Endodermal cell (in vitro differentiated cells): ENCODE data around the gene TRIM37. TPM values are rescaled to one million over a fixed set of nuclear protein-coding genes. Genes with fewer than 3 reads are reported as not detected.

Experiments
- DNase-seq: peaks from one replicate; pipeline ENCODE4 v3.0.0-alpha.2; 2017
- H3K27ac ChIP-seq: 2 replicates; pipeline ENCODE4 v1.5.1; 2013; ENCODE audit warnings: mild to moderate bottlenecking, low read depth, low read length, moderate library complexity
- H3K27me3 ChIP-seq: 2 replicates; pipeline ENCODE4 v1.6.1; 2013; ENCODE audit warnings: mild to moderate bottlenecking, low read length, moderate library complexity; ENCODE audit not compliant: insufficient read depth, control insufficient read depth, poor library complexity, severe bottlenecking
- H3K36me3 ChIP-seq: 2 replicates; pipeline ENCODE4 v1.7.0; 2013; ENCODE audit warnings: mild to moderate bottlenecking, low read length, moderate library complexity; ENCODE audit not compliant: control insufficient read depth, insufficient read depth
- H3K4me1 ChIP-seq: one replicate; pipeline ENCODE4 v1.7.0; 2013; ENCODE audit warnings: low read length; ENCODE audit not compliant: control insufficient read depth, insufficient read depth
- H3K4me3 ChIP-seq: 2 replicates; pipeline ENCODE4 v1.5.1; 2013; ENCODE audit warnings: mild to moderate bottlenecking, low read length, moderate library complexity
- H3K9ac ChIP-seq: 2 replicates; pipeline ENCODE4 v1.6.1; 2013; ENCODE audit warnings: mild to moderate bottlenecking, low read length, moderate library complexity; ENCODE audit not compliant: poor library complexity, severe bottlenecking; ENCODE audit errors: extremely low read depth
- H3K9me3 ChIP-seq: 2 replicates; pipeline ENCODE4 v1.6.1; 2013; ENCODE audit warnings: mild to moderate bottlenecking, low read length, moderate library complexity; ENCODE audit not compliant: control insufficient read depth
- H3K27ac Mint-ChIP-seq: 2 replicates; pipeline ENCODE4 v1.8.0; 2020; ENCODE audit warnings: mixed read lengths
- H3K27me3 Mint-ChIP-seq: 2 replicates; pipeline ENCODE4 v1.8.0; 2021; ENCODE audit warnings: mild to moderate bottlenecking, mixed read lengths; ENCODE audit not compliant: insufficient read depth
- H3K36me3 Mint-ChIP-seq: 2 replicates; pipeline ENCODE4 v1.8.0; 2020; ENCODE audit warnings: low read depth, mixed read lengths
- H3K4me1 Mint-ChIP-seq: 2 replicates; pipeline ENCODE4 v1.8.0; 2020; ENCODE audit warnings: mixed read lengths
- H3K4me3 Mint-ChIP-seq: 2 replicates; pipeline ENCODE4 v1.8.0; 2020; ENCODE audit warnings: mild to moderate bottlenecking, moderate library complexity, mixed read lengths
- H3K9me3 Mint-ChIP-seq: 2 replicates; pipeline ENCODE4 v1.8.0; 2020; ENCODE audit warnings: mild to moderate bottlenecking, mixed read lengths
- WGBS, 2 experiments: methylation state at CpG; one replicate each; pipeline versions ENCODE4 v1.1.5 to v1.1.7; 2013; ENCODE audit warnings: missing lambda C conversion rate in 2 of 2, mixed read lengths in 1 of 2; ENCODE audit not compliant: insufficient coverage in 1 of 2, insufficient read length in 1 of 2; 5-methylcytosine and 5-hydroxymethylcytosine counted together
- total RNA-seq, 2 donors: library from RNA; stranded (reverse); fragmentation: NEBNext Ultra II Directional in 1 of 2; extraction: Animal tissue kit (Norgen Biotek cat#: 25700) in 1 of 2; gene quantifications; 2 replicates in 1 of 2; 3 replicates in 1 of 2; pipeline ENCODE4 v1.2.1, GENCODE V29; 2021
- TF ChIP-seq, protein P1 (sequence below): fragments of 200-600 bp; sonication (generic); conservative IDR thresholded peaks from 2 replicates; pipeline ENCODE4 v1.5.0; 2021; ENCODE audit warnings: antibody characterized with exemption, mild to moderate bottlenecking

TRIM37 gene
- total RNA-seq, 2 donors from 2014 or later, result 43.6 to 64.6 TPM

- no peak for DNase-seq
- TF ChIP-seq, protein P1, sequence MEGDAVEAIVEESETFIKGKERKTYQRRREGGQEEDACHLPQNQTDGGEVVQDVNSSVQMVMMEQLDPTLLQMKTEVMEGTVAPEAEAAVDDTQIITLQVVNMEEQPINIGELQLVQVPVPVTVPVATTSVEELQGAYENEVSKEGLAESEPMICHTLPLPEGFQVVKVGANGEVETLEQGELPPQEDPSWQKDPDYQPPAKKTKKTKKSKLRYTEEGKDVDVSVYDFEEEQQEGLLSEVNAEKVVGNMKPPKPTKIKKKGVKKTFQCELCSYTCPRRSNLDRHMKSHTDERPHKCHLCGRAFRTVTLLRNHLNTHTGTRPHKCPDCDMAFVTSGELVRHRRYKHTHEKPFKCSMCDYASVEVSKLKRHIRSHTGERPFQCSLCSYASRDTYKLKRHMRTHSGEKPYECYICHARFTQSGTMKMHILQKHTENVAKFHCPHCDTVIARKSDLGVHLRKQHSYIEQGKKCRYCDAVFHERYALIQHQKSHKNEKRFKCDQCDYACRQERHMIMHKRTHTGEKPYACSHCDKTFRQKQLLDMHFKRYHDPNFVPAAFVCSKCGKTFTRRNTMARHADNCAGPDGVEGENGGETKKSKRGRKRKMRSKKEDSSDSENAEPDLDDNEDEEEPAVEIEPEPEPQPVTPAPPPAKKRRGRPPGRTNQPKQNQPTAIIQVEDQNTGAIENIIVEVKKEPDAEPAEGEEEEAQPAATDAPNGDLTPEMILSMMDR, result no peak
- peaks cover 8% of the 10 kb centered on the region for H3K4me1 Mint-ChIP-seq
- H3K27ac Mint-ChIP-seq, result no peak overlapping the region
- H3K36me3 Mint-ChIP-seq, result peaks cover 21% of the 10 kb centered on the region
- WGBS, 2 experiments, result 98 to 100% methylated on average over 5 to 7 of the region's 7 CpGs
- Histone ChIP-seq H3K27me3 (no peaks in the 10 kb centered on the region), H3K27ac (no peak overlapping the region), H3K9me3 (no peaks in the 10 kb centered on the region), H3K9ac (no peak overlapping the region), H3K36me3 (peaks cover 30% of the 10 kb centered on the region), H3K4me1 (no peaks in the 10 kb centered on the region), H3K4me3 (no peak overlapping the region)
- no peaks in the 10 kb centered on the region for H3K27me3 Mint-ChIP-seq
- no peaks in the 10 kb centered on the region for H3K9me3 Mint-ChIP-seq
- H3K4me3 Mint-ChIP-seq, result no peak overlapping the region
Observed at GRCh38 chr17:59108400-59109102, 1.9 kb upstream of the TRIM37 start.

GRCh38 chr17:59107306-59107670 is 608 bp upstream of the TRIM37 start:
- Histone ChIP-seq H3K4me1 (no peaks in the 10 kb centered on the region), H3K4me3 (peak overlapping the region; percentile 98), H3K27ac (peak overlapping the region; percentile 87), H3K36me3 (peaks cover 28% of the 10 kb centered on the region), H3K27me3 (no peaks in the 10 kb centered on the region), H3K9ac (peak overlapping the region; percentile 75), H3K9me3 (no peaks in the 10 kb centered on the region)
- Mint-ChIP-seq H3K9me3 (no peaks in the 10 kb centered on the region), H3K4me3 (peak overlapping the region; percentile 91), H3K27ac (peak overlapping the region; percentile 93), H3K27me3 (no peaks in the 10 kb centered on the region), H3K4me1 (peaks cover 8% of the 10 kb centered on the region), H3K36me3 (peaks cover 27% of the 10 kb centered on the region)
- 6% methylated on average over 9 of the region's 10 CpGs for WGBS, 2 experiments
- DNase-seq, result no peak
- TF ChIP-seq, protein P1, result no peak

DNA sequence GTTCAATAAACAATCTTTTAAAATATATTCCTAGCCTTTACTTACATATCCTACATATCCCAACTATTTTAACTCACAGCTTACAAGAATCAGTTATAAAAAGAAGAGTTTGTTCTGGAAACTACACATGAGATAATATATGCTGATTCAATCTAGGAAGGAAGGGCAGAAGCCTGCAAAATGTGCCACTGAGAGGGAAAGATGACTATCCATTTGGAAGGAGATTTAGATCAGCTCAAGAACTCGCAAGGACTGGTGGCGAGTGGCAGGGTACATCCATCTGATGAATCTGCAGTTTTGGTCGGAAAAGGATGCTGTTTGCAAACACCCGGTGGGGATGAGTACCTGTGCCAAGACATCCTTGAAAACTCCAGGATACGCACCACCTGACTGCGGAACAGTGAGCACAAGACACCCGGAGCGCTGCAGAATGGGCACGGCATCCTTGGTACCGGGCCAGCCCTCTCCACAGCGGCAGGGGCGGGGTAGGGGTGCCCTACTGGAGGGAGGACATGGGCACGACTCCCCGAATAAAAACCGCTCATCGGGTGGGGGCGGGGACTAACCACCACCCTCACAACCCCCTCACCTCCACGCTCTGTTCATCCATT is 723 bp downstream of the TRIM37 start:
- peak overlapping the region; percentile 98 for H3K4me3 ChIP-seq
- Mint-ChIP-seq H3K4me1 (peaks cover 8% of the 10 kb centered on the region), H3K27ac (peak overlapping the region; percentile 90), H3K36me3 (peaks cover 23% of the 10 kb centered on the region), H3K4me3 (peak overlapping the region; percentile 91), H3K9me3 (no peaks in the 10 kb centered on the region), H3K27me3 (no peaks in the 10 kb centered on the region)
- WGBS, 2 experiments, result 0 to 1% methylated on average over 9 to 18 of the region's 18 CpGs
- DNase-seq, result peak; percentile 84
- peak overlapping the region; percentile 87 for H3K27ac ChIP-seq
- no peaks in the 10 kb centered on the region for H3K9me3 ChIP-seq
- H3K27me3 ChIP-seq, result no peaks in the 10 kb centered on the region
- TF ChIP-seq, protein P1, result no peak
- peaks cover 22% of the 10 kb centered on the region for H3K36me3 ChIP-seq
- H3K4me1 ChIP-seq, result no peaks in the 10 kb centered on the region
- H3K9ac ChIP-seq, result peak overlapping the region; percentile 75
